Measurements from ENCODE around the gene CHST8.

DNA sequence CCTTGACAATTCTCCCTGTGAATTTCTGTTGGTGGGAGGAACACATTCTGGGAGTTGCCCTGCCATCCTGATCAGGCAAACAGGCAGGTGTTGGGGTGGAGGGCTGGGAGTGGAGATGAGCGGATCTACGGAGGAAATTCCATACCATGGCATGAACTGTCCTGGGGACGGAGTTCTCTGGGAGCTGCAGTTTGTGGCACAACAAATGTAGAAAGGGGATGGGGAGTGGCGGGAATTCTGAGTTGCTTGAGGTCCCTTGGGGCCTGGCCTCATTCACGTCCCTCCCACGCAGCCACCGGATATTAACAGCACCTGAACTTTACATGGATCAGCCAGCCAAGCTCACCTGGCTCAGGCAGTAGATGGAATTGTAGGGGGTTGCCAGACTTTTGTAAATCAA is 70.0 kb downstream of the CHST8 start:
- TF ChIP-seq, protein P1, sequence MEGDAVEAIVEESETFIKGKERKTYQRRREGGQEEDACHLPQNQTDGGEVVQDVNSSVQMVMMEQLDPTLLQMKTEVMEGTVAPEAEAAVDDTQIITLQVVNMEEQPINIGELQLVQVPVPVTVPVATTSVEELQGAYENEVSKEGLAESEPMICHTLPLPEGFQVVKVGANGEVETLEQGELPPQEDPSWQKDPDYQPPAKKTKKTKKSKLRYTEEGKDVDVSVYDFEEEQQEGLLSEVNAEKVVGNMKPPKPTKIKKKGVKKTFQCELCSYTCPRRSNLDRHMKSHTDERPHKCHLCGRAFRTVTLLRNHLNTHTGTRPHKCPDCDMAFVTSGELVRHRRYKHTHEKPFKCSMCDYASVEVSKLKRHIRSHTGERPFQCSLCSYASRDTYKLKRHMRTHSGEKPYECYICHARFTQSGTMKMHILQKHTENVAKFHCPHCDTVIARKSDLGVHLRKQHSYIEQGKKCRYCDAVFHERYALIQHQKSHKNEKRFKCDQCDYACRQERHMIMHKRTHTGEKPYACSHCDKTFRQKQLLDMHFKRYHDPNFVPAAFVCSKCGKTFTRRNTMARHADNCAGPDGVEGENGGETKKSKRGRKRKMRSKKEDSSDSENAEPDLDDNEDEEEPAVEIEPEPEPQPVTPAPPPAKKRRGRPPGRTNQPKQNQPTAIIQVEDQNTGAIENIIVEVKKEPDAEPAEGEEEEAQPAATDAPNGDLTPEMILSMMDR (IDR thresholded peaks at IDR 0.05) = no peak
- no peak for TF ChIP-seq POLR2A (IDR thresholded peaks at IDR 0.05)
